Caco-2 (cell line): ENCODE data around the gene ZIM2. TPM values are rescaled to one million over a fixed set of nuclear protein-coding genes. Genes with fewer than 3 reads are reported as not detected.
"Not testable (repeated sequence)": the region's sequence is repeated elsewhere in the genome, so short reads cannot be mapped to it uniquely, and the experiment has no call there.

Experiments
- BruUV-seq: library from RNA; stranded (reverse); fragments of 400-500 nt; replicated peaks from 2 replicates; lab custom pipeline; 2021; lab: Mats Ljungman, UMichigan
- CTCF ChIA-PET: fragments of 300-600 bp; sonication (Branson Sonifier 250); formaldehyde crosslinking; loops from one replicate; lab custom pipeline; 2022; ENCODE audit warnings: antibody characterized with exemption; lab: Charles Lee
- POLR2A ChIA-PET: fragments of 300-600 bp; sonication (Branson Sonifier 250); formaldehyde crosslinking; loops from one replicate; lab custom pipeline; 2022; ENCODE audit warnings: antibody characterized with exemption; lab: Charles Lee
- DNase-seq, 2 experiments: peaks; one replicate each; pipeline versions ENCODE4 v3.0.0 to v3.0.0-alpha.2; 2020 to 2022
- H3K27me3 ChIP-seq: replicated peaks from 2 replicates; pipeline ENCODE4 v1.6.0; 2011; ENCODE audit warnings: low read length; ENCODE audit not compliant: control insufficient read depth, insufficient read depth
- H3K36me3 ChIP-seq: 2 replicates; pipeline ENCODE4 v1.5.1; 2011; ENCODE audit warnings: low read length; ENCODE audit not compliant: control insufficient read depth, insufficient read depth
- H3K4me1 ChIP-seq: fragments of 250-450 bp; sonication (Bioruptor Pico); 2 replicates; pipeline ENCODE4 v1.5.1; 2020; ENCODE audit warnings: mild to moderate bottlenecking
- H3K4me3 ChIP-seq: 2 replicates; pipeline ENCODE4 v1.5.1; 2011; ENCODE audit warnings: low read depth, mild to moderate bottlenecking, control low read depth, low read length
- H3K9me3 ChIP-seq: fragments of 250-450 bp; sonication (Bioruptor Pico); 2 replicates; pipeline ENCODE4 v1.5.1; 2020; ENCODE audit warnings: mild to moderate bottlenecking, moderate library complexity
- H3K27ac Mint-ChIP-seq: one replicate; pipeline ENCODE4 v1.8.0; 2022; ENCODE audit warnings: mixed read lengths; ENCODE audit not compliant: unreplicated experiment
- H3K27me3 Mint-ChIP-seq: one replicate; pipeline ENCODE4 v1.8.0; 2022; ENCODE audit warnings: mixed read lengths; ENCODE audit not compliant: insufficient read depth, unreplicated experiment
- H3K36me3 Mint-ChIP-seq: one replicate; pipeline ENCODE4 v1.8.0; 2022; ENCODE audit warnings: mild to moderate bottlenecking, mixed read lengths; ENCODE audit not compliant: insufficient read depth, unreplicated experiment
- H3K4me1 Mint-ChIP-seq: one replicate; pipeline ENCODE4 v1.8.0; 2022; ENCODE audit warnings: low read depth, mixed read lengths; ENCODE audit not compliant: unreplicated experiment
- H3K4me3 Mint-ChIP-seq: one replicate; pipeline ENCODE4 v1.8.0; 2022; ENCODE audit warnings: mild to moderate bottlenecking, moderate library complexity, mixed read lengths; ENCODE audit not compliant: unreplicated experiment
- H3K9me3 Mint-ChIP-seq: one replicate; pipeline ENCODE4 v1.8.0; 2022; ENCODE audit warnings: mixed read lengths; ENCODE audit not compliant: unreplicated experiment
- CTCF ChIP-seq, 2 experiments: fragments of 200-600 bp in 1 of 2; IDR thresholded peaks; 1 replicate in 1 of 2; 2 replicates in 1 of 2; pipeline versions ENCODE4 v1.5.1 to v1.8.0; 2011 to 2022; ENCODE audit warnings: antibody characterized with exemption in 1 of 2, control low read depth in 1 of 2, inconsistent platforms in 1 of 2, low read depth in 1 of 2, low read length in 1 of 2, mild to moderate bottlenecking in 1 of 2, moderate library complexity in 1 of 2; ENCODE audit not compliant: insufficient read depth in 1 of 2, severe bottlenecking in 1 of 2, unreplicated experiment in 1 of 2
- intact Hi-C: fragments of 100-400 bp; cut with micrococcal nuclease; formaldehyde crosslinking; loops from one replicate; pipeline ENCODE4 v1.10.0; 2022; ENCODE audit not compliant: unreplicated experiment
- total RNA-seq: library from RNA; stranded (reverse); gene quantifications from 2 replicates; pipeline ENCODE4 v1.2.3, GENCODE V29; 2022

The ZIM2 gene
- total RNA-seq, 1 experiment from 2014 or later: not detected

- Histone ChIP-seq H3K27me3 (no peaks in the 10 kb centered on the region), H3K4me3 (no peak overlapping the region), H3K9me3 (peaks cover 4% of the 10 kb centered on the region; the same call in 1 of the 2 replicates), H3K4me1 (no peaks in the 10 kb centered on the region), H3K36me3 (no peaks in the 10 kb centered on the region)
- no TSS peak for BruUV-seq
- no peaks in the 10 kb centered on the region for H3K27me3 Mint-ChIP-seq
- H3K4me3 Mint-ChIP-seq: no peak overlapping the region
- CTCF ChIA-PET: interaction anchor here (0.6 kb wide), 1 partner anchor 405 kb away, joined by 4 read pairs; no protein-coding TSS in a partner anchor
- TF ChIP-seq CTCF (IDR thresholded peaks at IDR 0.05; ENCODE audit: insufficient read depth in 1 of 2, low read depth in 1 of 2, low read length in 1 of 2, severe bottlenecking in 1 of 2, unreplicated experiment in 1 of 2): no peak
- no peak overlapping the region for H3K27ac Mint-ChIP-seq
- POLR2A ChIA-PET: no interaction called here
- DNase-seq: no peak
- intact Hi-C loops: no loop called here
- H3K36me3 Mint-ChIP-seq: no peaks in the 10 kb centered on the region
- H3K9me3 Mint-ChIP-seq: peaks cover 28% of the 10 kb centered on the region
- no peaks in the 10 kb centered on the region for H3K4me1 Mint-ChIP-seq
Observed at GRCh38 chr19:56862741-56863140, 22.2 kb upstream of the ZIM2 start.

GRCh38 chr19:56860409-56860808 lies 19.9 kb upstream of the ZIM2 start:
- H3K4me3 Mint-ChIP-seq, intact Hi-C loops, POLR2A ChIA-PET, DNase-seq, H3K4me1 Mint-ChIP-seq, H3K36me3 Mint-ChIP-seq, CTCF ChIA-PET, H3K27ac Mint-ChIP-seq, H3K4me1 ChIP-seq, H3K36me3 ChIP-seq, BruUV-seq, H3K4me3 ChIP-seq, H3K27me3 Mint-ChIP-seq, H3K27me3 ChIP-seq: not testable (repeated sequence)
- H3K9me3 ChIP-seq: peaks cover 12% of the 10 kb centered on the region; the same call in 1 of the 2 replicates
- H3K9me3 Mint-ChIP-seq: peaks cover 33% of the 10 kb centered on the region

- Histone ChIP-seq H3K36me3 (no peaks in the 10 kb centered on the region), H3K4me1 (no peaks in the 10 kb centered on the region), H3K9me3 (peaks cover 20% of the 10 kb centered on the region; the same call in 1 of the 2 replicates), H3K4me3 (no peak overlapping the region), H3K27me3 (no peaks in the 10 kb centered on the region)
- CTCF ChIA-PET: no interaction called here
- POLR2A ChIA-PET: no interaction called here
- H3K9me3 Mint-ChIP-seq: peaks cover 21% of the 10 kb centered on the region
- H3K27me3 Mint-ChIP-seq: no peaks in the 10 kb centered on the region
- H3K27ac Mint-ChIP-seq: no peak overlapping the region
- no peaks in the 10 kb centered on the region for H3K4me1 Mint-ChIP-seq
- intact Hi-C loops: no loop called here
- no peak for DNase-seq
- no TSS peak for BruUV-seq
- H3K4me3 Mint-ChIP-seq: no peak overlapping the region
- TF ChIP-seq CTCF (IDR thresholded peaks at IDR 0.05; ENCODE audit: insufficient read depth in 1 of 2, low read depth in 1 of 2, low read length in 1 of 2, severe bottlenecking in 1 of 2, unreplicated experiment in 1 of 2): no peak
- H3K36me3 Mint-ChIP-seq: no peaks in the 10 kb centered on the region
Observed at GRCh38 chr19:56858026-56858425, 17.5 kb upstream of the ZIM2 start.

GRCh38 chr19:56856822-56857221 lies 16.3 kb upstream of the ZIM2 start:
- intact Hi-C loops: no loop called here
- H3K4me1 Mint-ChIP-seq: no peaks in the 10 kb centered on the region
- DNase-seq: no peak
- no peaks in the 10 kb centered on the region for H3K36me3 Mint-ChIP-seq
- H3K27me3 ChIP-seq: no peaks in the 10 kb centered on the region
- H3K27me3 Mint-ChIP-seq: no peaks in the 10 kb centered on the region
- H3K4me3 ChIP-seq: no peak overlapping the region
- peaks cover 28% of the 10 kb centered on the region for H3K9me3 Mint-ChIP-seq
- peaks cover 20% of the 10 kb centered on the region; the same call in 1 of the 2 replicates for H3K9me3 ChIP-seq
- H3K36me3 ChIP-seq: no peaks in the 10 kb centered on the region
- H3K4me3 Mint-ChIP-seq: no peak overlapping the region
- CTCF ChIA-PET: no interaction called here
- no peak for TF ChIP-seq CTCF (IDR thresholded peaks at IDR 0.05; ENCODE audit: insufficient read depth in 1 of 2, low read depth in 1 of 2, low read length in 1 of 2, severe bottlenecking in 1 of 2, unreplicated experiment in 1 of 2)
- no peak overlapping the region for H3K27ac Mint-ChIP-seq
- BruUV-seq: no TSS peak
- H3K4me1 ChIP-seq: no peaks in the 10 kb centered on the region
- POLR2A ChIA-PET: no interaction called here

GRCh38 chr19:56852361-56852760 lies 11.8 kb upstream of the ZIM2 start:
- CTCF ChIA-PET, H3K27me3 Mint-ChIP-seq, H3K4me1 ChIP-seq, H3K27me3 ChIP-seq, intact Hi-C loops, POLR2A ChIA-PET, DNase-seq, H3K27ac Mint-ChIP-seq, H3K4me1 Mint-ChIP-seq, H3K4me3 ChIP-seq, H3K4me3 Mint-ChIP-seq, H3K36me3 ChIP-seq, H3K36me3 Mint-ChIP-seq, BruUV-seq: not testable (repeated sequence)
- H3K9me3 Mint-ChIP-seq: peaks cover 39% of the 10 kb centered on the region
- peaks cover 28% of the 10 kb centered on the region for H3K9me3 ChIP-seq
